ENCODE data around the gene TREML4.

GRCh38 chr6:41229721-41230120, 1.6 kb downstream of the TREML4 start:
- TF ChIP-seq CTCF (IDR thresholded peaks at IDR 0.05) (no peak), POLR2A (IDR thresholded peaks at IDR 0.05) (no peak)
